Liver (tissue), 9 donors: ENCODE data around the gene HOXD11. TPM values are rescaled to one million over a fixed set of nuclear protein-coding genes. Genes with fewer than 3 reads are reported as not detected.

Experiments
- DNase-seq: peaks from one replicate; pipeline ENCODE4 v3.0.0-alpha.2; 2017; ENCODE audit warnings: low spot score
- H3K27ac ChIP-seq, 2 donors: one replicate each; pipeline ENCODE4 v1.7.0; 2013; ENCODE audit warnings: inconsistent platforms in 2 of 2, low read length in 2 of 2, control low read depth in 1 of 2, low read depth in 1 of 2, mild to moderate bottlenecking in 1 of 2
- H3K27me3 ChIP-seq, 4 donors: one replicate each; pipeline versions ENCODE4 v1.6.1 to v1.7.0; 2013; ENCODE audit warnings: low read length in 3 of 4, inconsistent platforms in 1 of 4, mild to moderate bottlenecking in 1 of 4, moderate library complexity in 1 of 4; ENCODE audit not compliant: control insufficient read depth in 4 of 4, insufficient read depth in 4 of 4
- H3K36me3 ChIP-seq, 4 donors: one replicate each; pipeline versions ENCODE4 v1.6.1 to v1.7.0; 2013; ENCODE audit warnings: low read length in 3 of 4, mild to moderate bottlenecking in 3 of 4, low read depth in 1 of 4, moderate library complexity in 1 of 4; ENCODE audit not compliant: control insufficient read depth in 4 of 4, insufficient read depth in 3 of 4
- H3K4me1 ChIP-seq, 4 donors: one replicate each; pipeline versions ENCODE4 v1.6.1 to v1.7.0; 2013; ENCODE audit warnings: low read length in 3 of 4, mild to moderate bottlenecking in 3 of 4, moderate library complexity in 1 of 4; ENCODE audit not compliant: control insufficient read depth in 4 of 4, insufficient read depth in 4 of 4
- H3K4me3 ChIP-seq, 3 donors: one replicate each; pipeline versions ENCODE4 v1.6.1 to v1.7.0; 2013; ENCODE audit warnings: low read length in 3 of 3, control low read depth in 1 of 3, low read depth in 1 of 3, mild to moderate bottlenecking in 1 of 3
- H3K9ac ChIP-seq, 2 donors: one replicate each; pipeline ENCODE4 v1.7.0; 2013; ENCODE audit warnings: low read length in 2 of 2, mild to moderate bottlenecking in 2 of 2, moderate library complexity in 2 of 2, control low read depth in 1 of 2, low read depth in 1 of 2
- H3K9me3 ChIP-seq, 4 donors: one replicate each; pipeline versions ENCODE4 v1.6.1 to v1.7.0; 2013; ENCODE audit warnings: low read length in 3 of 4; ENCODE audit not compliant: control insufficient read depth in 4 of 4
- EGR1 ChIP-seq, 2 donors: IDR thresholded peaks; 2 replicates each; pipeline ENCODE4 v1.6.1; 2016 to 2018; ENCODE audit warnings: antibody characterized with exemption in 2 of 2, low read depth in 2 of 2
- FOXA1 ChIP-seq: IDR thresholded peaks from 2 replicates; pipeline ENCODE4 v1.6.1; 2016; ENCODE audit warnings: antibody characterized with exemption
- FOXA2 ChIP-seq: IDR thresholded peaks from 2 replicates; pipeline ENCODE4 v1.6.1; 2016; ENCODE audit warnings: antibody characterized with exemption
- GABPA ChIP-seq, 2 donors: IDR thresholded peaks in 1 of 2; conservative IDR thresholded peaks in 1 of 2; 2 replicates each; pipeline ENCODE4 v1.6.1; 2016; ENCODE audit warnings: antibody characterized with exemption in 2 of 2, mild to moderate bottlenecking in 1 of 2, moderate library complexity in 1 of 2
- HNF4A ChIP-seq, 2 donors: conservative IDR thresholded peaks; 2 replicates each; pipeline ENCODE4 v1.6.1; 2016; ENCODE audit warnings: antibody characterized with exemption in 2 of 2, mild to moderate bottlenecking in 2 of 2
- HNF4G ChIP-seq: IDR thresholded peaks from 2 replicates; pipeline ENCODE4 v1.6.1; 2016; ENCODE audit warnings: antibody characterized with exemption
- JUND ChIP-seq, 2 donors: IDR thresholded peaks; 2 replicates each; pipeline ENCODE4 v1.6.1; 2016; ENCODE audit warnings: antibody characterized with exemption in 2 of 2
- NR2F2 ChIP-seq: IDR thresholded peaks from 2 replicates; pipeline ENCODE4 v1.6.1; 2016; ENCODE audit warnings: antibody characterized with exemption
- RAD21 ChIP-seq, 2 donors: IDR thresholded peaks; 2 replicates each; pipeline ENCODE4 v1.6.1; 2016; ENCODE audit warnings: antibody characterized with exemption in 2 of 2, mild to moderate bottlenecking in 2 of 2
- RXRA ChIP-seq, 2 donors: IDR thresholded peaks; 2 replicates each; pipeline ENCODE4 v1.6.1; 2017 to 2018; ENCODE audit warnings: antibody characterized with exemption in 2 of 2, mild to moderate bottlenecking in 1 of 2
- TAF1 ChIP-seq: conservative IDR thresholded peaks from 2 replicates; pipeline ENCODE4 v1.6.1; 2016; ENCODE audit warnings: antibody characterized with exemption, mild to moderate bottlenecking
- WGBS: extraction: QIAGEN DNeasy Blood & Tissue Kit; methylation state at CpG from one replicate; pipeline ENCODE4 v1.1.7; 2013; 5-methylcytosine and 5-hydroxymethylcytosine counted together
- polyA plus RNA-seq, 2 donors: library from polyadenylated mRNA; stranded (reverse) in 1 of 2; unstranded in 1 of 2; fragments of 200-250 nt in 1 of 2; fragments of >200 nt in 1 of 2; fragmentation: Nextera tagmentation in 1 of 2; extraction: Ambion mirVana in 1 of 2; gene quantifications; one replicate each; pipeline versions ENCODE4 v1.2.1 to v1.2.3, GENCODE V29; 2013 to 2015
- total RNA-seq, 2 donors: library from RNA; depleted of rRNA; stranded (reverse); fragments of >200 nt; gene quantifications; one replicate each; pipeline ENCODE4 v1.2.3, GENCODE V29; 2014
- TF ChIP-seq, protein P1 (sequence below): IDR thresholded peaks from 2 replicates; pipeline ENCODE4 v1.6.1; 2016; ENCODE audit warnings: antibody characterized with exemption, mild to moderate bottlenecking
- TF ChIP-seq, protein P2 (sequence below): IDR thresholded peaks from 2 replicates; pipeline ENCODE4 v1.6.1; 2016; ENCODE audit warnings: antibody characterized with exemption
- TF ChIP-seq, protein P3 (sequence below): fragments of 150-350 bp; IDR thresholded peaks from 2 replicates; pipeline ENCODE4 v1.5.1; 2017; ENCODE audit warnings: improper control_type of control experiment, low read depth, low read length; ENCODE audit not compliant: missing input control
- TF ChIP-seq, protein P4 (sequence below): IDR thresholded peaks from 2 replicates; pipeline ENCODE4 v1.6.1; 2016; ENCODE audit warnings: antibody characterized with exemption
- TF ChIP-seq, protein P5 (sequence below): IDR thresholded peaks from 2 replicates; pipeline ENCODE4 v1.6.1; 2016; ENCODE audit warnings: antibody characterized with exemption
- donor health status: healthy.
- donor health status: healthy.
- donor health status: healthy.
- donor health status: healthy.
- donor health status: healthy.

HOXD11 gene
- total and polyA plus RNA-seq, 4 donors, result not detected

DNA sequence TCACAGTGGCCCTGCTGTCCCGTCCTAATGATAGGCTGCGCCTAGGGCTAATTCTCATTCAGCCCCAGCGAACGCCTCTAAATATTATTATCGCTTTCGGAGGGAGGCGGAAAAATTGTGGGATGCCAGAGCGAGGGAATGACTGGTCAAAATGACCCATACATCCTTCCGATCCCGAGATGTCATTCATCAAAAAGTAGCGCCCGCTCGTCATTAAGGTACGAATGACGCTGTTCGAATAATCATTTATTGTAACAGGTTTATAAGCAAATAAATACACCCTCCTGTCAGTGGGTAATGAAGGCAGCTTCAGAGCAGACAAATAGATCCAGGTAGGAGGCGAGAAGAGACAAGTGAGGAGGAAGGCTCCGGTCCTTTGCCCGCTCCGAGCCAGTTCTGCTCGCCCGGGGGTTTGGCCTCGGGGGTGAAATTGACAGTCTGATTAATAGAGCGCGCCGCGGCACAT is 23.3 kb upstream of the HOXD11 start, which contains the start of gene EVX2:
EVX2 (minus strand) TSS at position 167 of the 466 bp plus-strand sequence. CDS start 186 bp downstream, outside the sequence.
- Histone ChIP-seq H3K9me3 (peaks cover 0 to 29% (median 5%) of the 10 kb centered on the region in 4 donors), H3K36me3 (no peaks in the 10 kb centered on the region), H3K4me1 (peaks cover 11 to 34% (median 15%) of the 10 kb centered on the region in 4 donors), H3K27me3 (peaks cover 17 to 72% (median 38%) of the 10 kb centered on the region in 4 donors), H3K27ac (no peak within 1 kb of the TSS), H3K4me3 (no peak within 1 kb of the TSS), H3K9ac (no peak within 1 kb of the TSS)
- WGBS, result 13% methylated on average over 27 of the region's 27 CpGs
- no peak for DNase-seq
- TF ChIP-seq HNF4G (no peak), FOXA2 (no peak), RXRA (IDR thresholded peaks at IDR 0.05) (no peak), TAF1 (no peak), EGR1 (IDR thresholded peaks at IDR 0.05; ENCODE audit: low read depth in 2 of 2) (no peak), FOXA1 (no peak), RAD21 (IDR thresholded peaks at IDR 0.05) (no peak), NR2F2 (no peak), HNF4A (conservative IDR thresholded peaks at IDR 0.05) (no peak), JUND (IDR thresholded peaks at IDR 0.05) (no peak)
- TF ChIP-seq, protein P1, sequence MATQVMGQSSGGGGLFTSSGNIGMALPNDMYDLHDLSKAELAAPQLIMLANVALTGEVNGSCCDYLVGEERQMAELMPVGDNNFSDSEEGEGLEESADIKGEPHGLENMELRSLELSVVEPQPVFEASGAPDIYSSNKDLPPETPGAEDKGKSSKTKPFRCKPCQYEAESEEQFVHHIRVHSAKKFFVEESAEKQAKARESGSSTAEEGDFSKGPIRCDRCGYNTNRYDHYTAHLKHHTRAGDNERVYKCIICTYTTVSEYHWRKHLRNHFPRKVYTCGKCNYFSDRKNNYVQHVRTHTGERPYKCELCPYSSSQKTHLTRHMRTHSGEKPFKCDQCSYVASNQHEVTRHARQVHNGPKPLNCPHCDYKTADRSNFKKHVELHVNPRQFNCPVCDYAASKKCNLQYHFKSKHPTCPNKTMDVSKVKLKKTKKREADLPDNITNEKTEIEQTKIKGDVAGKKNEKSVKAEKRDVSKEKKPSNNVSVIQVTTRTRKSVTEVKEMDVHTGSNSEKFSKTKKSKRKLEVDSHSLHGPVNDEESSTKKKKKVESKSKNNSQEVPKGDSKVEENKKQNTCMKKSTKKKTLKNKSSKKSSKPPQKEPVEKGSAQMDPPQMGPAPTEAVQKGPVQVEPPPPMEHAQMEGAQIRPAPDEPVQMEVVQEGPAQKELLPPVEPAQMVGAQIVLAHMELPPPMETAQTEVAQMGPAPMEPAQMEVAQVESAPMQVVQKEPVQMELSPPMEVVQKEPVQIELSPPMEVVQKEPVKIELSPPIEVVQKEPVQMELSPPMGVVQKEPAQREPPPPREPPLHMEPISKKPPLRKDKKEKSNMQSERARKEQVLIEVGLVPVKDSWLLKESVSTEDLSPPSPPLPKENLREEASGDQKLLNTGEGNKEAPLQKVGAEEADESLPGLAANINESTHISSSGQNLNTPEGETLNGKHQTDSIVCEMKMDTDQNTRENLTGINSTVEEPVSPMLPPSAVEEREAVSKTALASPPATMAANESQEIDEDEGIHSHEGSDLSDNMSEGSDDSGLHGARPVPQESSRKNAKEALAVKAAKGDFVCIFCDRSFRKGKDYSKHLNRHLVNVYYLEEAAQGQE, result no peak
- TF ChIP-seq, protein P2, sequence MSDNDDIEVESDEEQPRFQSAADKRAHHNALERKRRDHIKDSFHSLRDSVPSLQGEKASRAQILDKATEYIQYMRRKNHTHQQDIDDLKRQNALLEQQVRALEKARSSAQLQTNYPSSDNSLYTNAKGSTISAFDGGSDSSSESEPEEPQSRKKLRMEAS, result no peak
- TF ChIP-seq, protein P3, sequence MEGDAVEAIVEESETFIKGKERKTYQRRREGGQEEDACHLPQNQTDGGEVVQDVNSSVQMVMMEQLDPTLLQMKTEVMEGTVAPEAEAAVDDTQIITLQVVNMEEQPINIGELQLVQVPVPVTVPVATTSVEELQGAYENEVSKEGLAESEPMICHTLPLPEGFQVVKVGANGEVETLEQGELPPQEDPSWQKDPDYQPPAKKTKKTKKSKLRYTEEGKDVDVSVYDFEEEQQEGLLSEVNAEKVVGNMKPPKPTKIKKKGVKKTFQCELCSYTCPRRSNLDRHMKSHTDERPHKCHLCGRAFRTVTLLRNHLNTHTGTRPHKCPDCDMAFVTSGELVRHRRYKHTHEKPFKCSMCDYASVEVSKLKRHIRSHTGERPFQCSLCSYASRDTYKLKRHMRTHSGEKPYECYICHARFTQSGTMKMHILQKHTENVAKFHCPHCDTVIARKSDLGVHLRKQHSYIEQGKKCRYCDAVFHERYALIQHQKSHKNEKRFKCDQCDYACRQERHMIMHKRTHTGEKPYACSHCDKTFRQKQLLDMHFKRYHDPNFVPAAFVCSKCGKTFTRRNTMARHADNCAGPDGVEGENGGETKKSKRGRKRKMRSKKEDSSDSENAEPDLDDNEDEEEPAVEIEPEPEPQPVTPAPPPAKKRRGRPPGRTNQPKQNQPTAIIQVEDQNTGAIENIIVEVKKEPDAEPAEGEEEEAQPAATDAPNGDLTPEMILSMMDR, result no peak
- TF ChIP-seq, protein P4, sequence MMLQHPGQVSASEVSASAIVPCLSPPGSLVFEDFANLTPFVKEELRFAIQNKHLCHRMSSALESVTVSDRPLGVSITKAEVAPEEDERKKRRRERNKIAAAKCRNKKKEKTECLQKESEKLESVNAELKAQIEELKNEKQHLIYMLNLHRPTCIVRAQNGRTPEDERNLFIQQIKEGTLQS, result no peak

DNA sequence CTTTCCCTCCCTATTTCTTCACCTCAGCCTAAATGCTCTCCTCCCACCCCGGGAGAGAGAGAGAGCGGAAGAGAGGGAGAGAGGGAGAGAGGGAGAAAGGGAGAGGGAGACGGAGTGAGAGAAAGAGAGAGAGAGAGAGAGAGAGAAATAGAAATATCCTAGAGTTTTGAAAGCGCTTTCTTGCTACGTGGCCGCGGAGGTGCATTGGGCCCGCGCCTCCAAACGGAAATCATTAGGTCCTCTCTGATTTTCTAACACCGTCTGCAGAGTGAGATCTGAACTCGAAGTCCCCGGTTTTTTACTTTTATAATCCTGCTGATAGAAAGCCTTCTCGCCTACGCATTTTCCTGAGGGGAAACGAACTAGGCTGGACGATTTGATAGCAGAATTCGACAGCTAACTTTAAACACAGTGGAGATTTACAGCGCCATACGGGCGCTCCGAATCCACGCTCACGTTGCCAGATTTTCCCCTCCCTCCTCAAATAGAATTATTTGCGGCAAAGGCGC is 22.4 kb upstream of the HOXD11 start:
- 6% methylated on average over 26 of the region's 26 CpGs for WGBS
- H3K9me3 ChIP-seq, result peaks cover 0 to 29% (median 5%) of the 10 kb centered on the region in 4 donors
- H3K27ac ChIP-seq, result no peak overlapping the region
- H3K4me3 ChIP-seq, result no peak overlapping the region
- peaks cover 17 to 71% (median 40%) of the 10 kb centered on the region in 4 donors for H3K27me3 ChIP-seq
- no peak for DNase-seq
- peaks cover 11 to 28% (median 15%) of the 10 kb centered on the region in 4 donors for H3K4me1 ChIP-seq
- no peak overlapping the region for H3K9ac ChIP-seq
- no peaks in the 10 kb centered on the region for H3K36me3 ChIP-seq
- TF ChIP-seq, protein P3, result no peak
- TF ChIP-seq FOXA1, result no peak
- no peak for TF ChIP-seq GABPA (IDR thresholded peaks at IDR 0.05 in 1 of 2, conservative IDR thresholded peaks at IDR 0.05 in 1 of 2)
- no peak for TF ChIP-seq FOXA2
- TF ChIP-seq, protein P5, sequence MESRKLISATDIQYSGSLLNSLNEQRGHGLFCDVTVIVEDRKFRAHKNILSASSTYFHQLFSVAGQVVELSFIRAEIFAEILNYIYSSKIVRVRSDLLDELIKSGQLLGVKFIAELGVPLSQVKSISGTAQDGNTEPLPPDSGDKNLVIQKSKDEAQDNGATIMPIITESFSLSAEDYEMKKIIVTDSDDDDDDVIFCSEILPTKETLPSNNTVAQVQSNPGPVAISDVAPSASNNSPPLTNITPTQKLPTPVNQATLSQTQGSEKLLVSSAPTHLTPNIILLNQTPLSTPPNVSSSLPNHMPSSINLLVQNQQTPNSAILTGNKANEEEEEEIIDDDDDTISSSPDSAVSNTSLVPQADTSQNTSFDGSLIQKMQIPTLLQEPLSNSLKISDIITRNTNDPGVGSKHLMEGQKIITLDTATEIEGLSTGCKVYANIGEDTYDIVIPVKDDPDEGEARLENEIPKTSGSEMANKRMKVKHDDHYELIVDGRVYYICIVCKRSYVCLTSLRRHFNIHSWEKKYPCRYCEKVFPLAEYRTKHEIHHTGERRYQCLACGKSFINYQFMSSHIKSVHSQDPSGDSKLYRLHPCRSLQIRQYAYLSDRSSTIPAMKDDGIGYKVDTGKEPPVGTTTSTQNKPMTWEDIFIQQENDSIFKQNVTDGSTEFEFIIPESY, result no peak
- no peak for TF ChIP-seq TAF1
- TF ChIP-seq, protein P1, result no peak
- TF ChIP-seq, protein P4, result no peak
- TF ChIP-seq NR2F2, result no peak
- TF ChIP-seq RAD21 (IDR thresholded peaks at IDR 0.05), result no peak
- no peak for TF ChIP-seq RXRA (IDR thresholded peaks at IDR 0.05)
